Sigmoid colon (tissue), 7 donors: ENCODE data around the gene IPO11. TPM values are rescaled to one million over a fixed set of nuclear protein-coding genes. Genes with fewer than 3 reads are reported as not detected.

Experiments used
- DNase-seq: peaks from one replicate; pipeline ENCODE4 v3.0.0-alpha.2; 2019
- H3K27ac ChIP-seq, 4 donors: fragments of 200-600 bp; sonication (generic); one replicate each; pipeline ENCODE4 v1.5.1; 2016 to 2019; ENCODE audit warnings: mild to moderate bottlenecking in 1 of 4
- H3K27me3 ChIP-seq, 3 donors: fragments of 200-600 bp; sonication (generic); one replicate each; pipeline ENCODE4 v1.5.1; 2019; ENCODE audit warnings: mild to moderate bottlenecking in 1 of 3
- H3K36me3 ChIP-seq, 4 donors: fragments of 200-600 bp; sonication (generic); one replicate each; pipeline ENCODE4 v1.5.1; 2016 to 2019
- H3K4me1 ChIP-seq, 4 donors: fragments of 200-600 bp; sonication (generic); one replicate each; pipeline ENCODE4 v1.5.1; 2017 to 2019
- H3K4me3 ChIP-seq, 4 donors: fragments of 200-600 bp; sonication (generic); one replicate each; pipeline ENCODE4 v1.5.1; 2017 to 2019; ENCODE audit warnings: mild to moderate bottlenecking in 2 of 4, moderate library complexity in 1 of 4
- H3K9me3 ChIP-seq, 4 donors: fragments of 200-600 bp in 3 of 4; sonication (generic) in 3 of 4; one replicate each; pipeline versions ENCODE4 v1.5.1 to v1.6.1; 2013 to 2019
- CTCF ChIP-seq, 4 experiments: fragments of 450-650 bp in 3 of 4; fragments of 200-600 bp in 1 of 4; IDR thresholded peaks; one replicate each; pipeline ENCODE4 v1.5.1; 2016 to 2019; ENCODE audit warnings: antibody characterized with exemption in 4 of 4, mild to moderate bottlenecking in 3 of 4, moderate library complexity in 2 of 4
- EP300 ChIP-seq, 4 donors: sonication (generic); formaldehyde crosslinking; IDR thresholded peaks; one replicate each; pipeline ENCODE4 v1.6.1; 2017; ENCODE audit warnings: antibody characterized with exemption in 4 of 4
- POLR2A ChIP-seq, 2 donors: fragments of 450-650 bp; IDR thresholded peaks; one replicate each; pipeline ENCODE4 v1.6.1; 2016; ENCODE audit warnings: antibody characterized with exemption in 2 of 2, mild to moderate bottlenecking in 2 of 2, moderate library complexity in 2 of 2
- POLR2AphosphoS5 ChIP-seq, 4 donors: sonication (generic); formaldehyde crosslinking; IDR thresholded peaks; one replicate each; pipeline ENCODE4 v1.6.1; 2017; ENCODE audit warnings: antibody characterized with exemption in 4 of 4
- WGBS, 2 donors: extraction: QIAGEN DNeasy Blood & Tissue Kit; methylation state at CpG; one replicate each; pipeline ENCODE4 v1.1.7; 2013; 5-methylcytosine and 5-hydroxymethylcytosine counted together
- intact Hi-C: fragments of 100-400 bp; cut with DNase I; formaldehyde crosslinking; loops from one replicate; pipeline ENCODE4 v1.15.1; 2023
- polyA plus RNA-seq, 3 donors: library from polyadenylated mRNA; stranded (reverse); fragments of 200-250 nt; gene quantifications; one replicate each; pipeline ENCODE4 v1.2.3, GENCODE V29; 2013
- total RNA-seq, 4 donors: library from RNA; depleted of rRNA; stranded (reverse); fragments of >200 nt; gene quantifications; one replicate each; pipeline ENCODE4 v1.1.0, GENCODE V29; 2016
- donor health status: healthy with polysubstance abuse.
- donor health status: Bipolar disorder and iron deficiency.
- donor health status: healthy.

IPO11 gene
- total and polyA plus RNA-seq, 7 donors, result 5.3 to 38.8 (median 20.9) TPM

GRCh38 chr5:62373382-62373781 is 39.2 kb upstream of the IPO11 start:
- TF ChIP-seq CTCF (IDR thresholded peaks at IDR 0.05) (no peak), EP300 (IDR thresholded peaks at IDR 0.05) (no peak), POLR2A (IDR thresholded peaks at IDR 0.05) (no peak), POLR2AphosphoS5 (IDR thresholded peaks at IDR 0.05) (no peak)
- Histone ChIP-seq H3K27ac (no peak overlapping the region), H3K36me3 (peaks cover 0 to 63% (median 12%) of the 10 kb centered on the region in 4 donors), H3K27me3 (no peaks in the 10 kb centered on the region), H3K4me3 (no peak overlapping the region), H3K4me1 (no peaks in the 10 kb centered on the region), H3K9me3 (no peaks in the 10 kb centered on the region)
- DNase-seq, result no peak
- intact Hi-C loops, result no loop called here
- WGBS, 2 donors, result 94 to 95% methylated on average over 3 of the region's 3 CpGs

GRCh38 chr5:62374090-62374489 is 38.5 kb upstream of the IPO11 start:
- H3K9me3 ChIP-seq, result no peaks in the 10 kb centered on the region
- H3K4me3 ChIP-seq, result no peak overlapping the region
- TF ChIP-seq EP300 (IDR thresholded peaks at IDR 0.05), result no peak
- TF ChIP-seq POLR2A (IDR thresholded peaks at IDR 0.05), result no peak
- no peak for TF ChIP-seq CTCF (IDR thresholded peaks at IDR 0.05)
- no peak for TF ChIP-seq POLR2AphosphoS5 (IDR thresholded peaks at IDR 0.05)
- peaks cover 0 to 65% (median 15%) of the 10 kb centered on the region in 4 donors for H3K36me3 ChIP-seq
- no peaks in the 10 kb centered on the region for H3K4me1 ChIP-seq
- no peak overlapping the region for H3K27ac ChIP-seq
- no peak for DNase-seq
- WGBS, 2 donors, result 100% methylated on average over 1 of the region's 1 CpG
- no peaks in the 10 kb centered on the region for H3K27me3 ChIP-seq
- intact Hi-C loops, result no loop called here

- Histone ChIP-seq H3K27me3 (no peaks in the 10 kb centered on the region), H3K36me3 (peaks cover 0 to 75% (median 21%) of the 10 kb centered on the region in 4 donors), H3K4me3 (no peak overlapping the region), H3K27ac (no peak overlapping the region), H3K4me1 (no peaks in the 10 kb centered on the region), H3K9me3 (no peaks in the 10 kb centered on the region)
- no peak for TF ChIP-seq CTCF (IDR thresholded peaks at IDR 0.05)
- TF ChIP-seq POLR2AphosphoS5 (IDR thresholded peaks at IDR 0.05), result no peak
- TF ChIP-seq EP300 (IDR thresholded peaks at IDR 0.05), result no peak
- TF ChIP-seq POLR2A (IDR thresholded peaks at IDR 0.05), result no peak
- intact Hi-C loops, result no loop called here
- DNase-seq, result no peak
These were observed 36.9 kb upstream of the IPO11 start for GRCh38 chr5:62375627-62376026.

- Histone ChIP-seq H3K9me3 (no peaks in the 10 kb centered on the region), H3K4me1 (no peaks in the 10 kb centered on the region), H3K36me3 (peaks cover 0 to 80% (median 23%) of the 10 kb centered on the region in 4 donors), H3K27me3 (no peaks in the 10 kb centered on the region), H3K4me3 (no peak overlapping the region), H3K27ac (no peak overlapping the region)
- intact Hi-C loops, result no loop called here
- TF ChIP-seq CTCF (IDR thresholded peaks at IDR 0.05), result no peak
- TF ChIP-seq EP300 (IDR thresholded peaks at IDR 0.05), result no peak
- no peak for TF ChIP-seq POLR2A (IDR thresholded peaks at IDR 0.05)
- TF ChIP-seq POLR2AphosphoS5 (IDR thresholded peaks at IDR 0.05), result no peak
- DNase-seq, result no peak
- 45 to 81% methylated on average over 3 of the region's 3 CpGs for WGBS, 2 donors
These were observed 36.5 kb upstream of the IPO11 start for GRCh38 chr5:62376064-62376463.

- no peak for TF ChIP-seq CTCF (IDR thresholded peaks at IDR 0.05)
- H3K27me3 ChIP-seq, result no peaks in the 10 kb centered on the region
- H3K9me3 ChIP-seq, result no peaks in the 10 kb centered on the region
- intact Hi-C loops, result no loop called here
- no peak overlapping the region for H3K27ac ChIP-seq
- DNase-seq, result no peak
- WGBS, 2 donors, result 22 to 72% methylated on average over 4 of the region's 4 CpGs
- H3K4me3 ChIP-seq, result no peak overlapping the region
- H3K36me3 ChIP-seq, result peaks cover 0 to 96% (median 22%) of the 10 kb centered on the region in 4 donors
- peaks cover 0 to 4% (median 0%) of the 10 kb centered on the region in 4 donors for H3K4me1 ChIP-seq
These were observed 27.4 kb upstream of the IPO11 start for GRCh38 chr5:62385131-62385530.
